ENCODE measurements around the gene TBCK.
"Not testable (repeated sequence)": the region's sequence is repeated elsewhere in the genome, so short reads cannot be mapped to it uniquely, and the experiment has no call there.

The TBCK gene

GRCh38 chr4:106321168-106321567 lies 5.2 kb upstream of the TBCK start:
- not testable (repeated sequence) for DNase-seq

DNA sequence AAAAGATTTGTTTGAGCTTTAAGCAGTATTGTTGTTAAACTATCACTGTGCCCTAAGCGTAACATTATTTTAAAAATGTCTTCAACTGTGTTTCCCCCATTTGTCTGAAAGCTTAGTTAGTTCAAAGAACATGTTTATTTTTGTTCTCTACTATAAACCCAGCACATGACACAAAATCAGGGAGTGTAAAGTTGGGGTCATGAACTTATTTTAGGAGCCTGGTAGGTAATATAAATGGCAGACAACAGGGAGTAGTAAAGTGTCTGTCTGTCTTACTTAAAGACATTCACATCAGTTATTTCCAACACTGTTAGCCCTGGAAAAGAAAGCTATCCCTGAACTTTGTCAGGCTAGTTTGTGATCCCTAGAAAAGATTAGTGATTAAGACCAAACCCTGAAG lies 4.2 kb upstream of the TBCK start:
- DNase-seq = no peak

DNA sequence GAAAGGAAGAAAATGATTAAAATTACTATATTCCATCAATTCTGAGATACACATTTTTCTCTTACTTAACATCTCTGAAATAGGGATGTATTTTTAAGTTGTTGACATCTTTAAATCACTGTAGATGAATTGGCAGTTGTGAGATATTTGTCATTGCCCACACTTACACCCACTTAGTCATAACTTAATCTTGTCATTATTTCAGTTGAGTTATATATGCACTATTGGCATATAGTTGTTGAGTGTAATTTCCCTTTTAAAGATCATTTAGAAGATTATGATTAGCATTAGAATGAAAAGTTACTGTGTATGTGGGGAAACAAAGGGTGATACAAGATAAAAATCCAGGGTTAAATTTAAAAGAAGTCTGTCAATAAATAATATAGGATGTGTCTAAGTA lies 2.5 kb upstream of the TBCK start:
- no peak for DNase-seq

DNA sequence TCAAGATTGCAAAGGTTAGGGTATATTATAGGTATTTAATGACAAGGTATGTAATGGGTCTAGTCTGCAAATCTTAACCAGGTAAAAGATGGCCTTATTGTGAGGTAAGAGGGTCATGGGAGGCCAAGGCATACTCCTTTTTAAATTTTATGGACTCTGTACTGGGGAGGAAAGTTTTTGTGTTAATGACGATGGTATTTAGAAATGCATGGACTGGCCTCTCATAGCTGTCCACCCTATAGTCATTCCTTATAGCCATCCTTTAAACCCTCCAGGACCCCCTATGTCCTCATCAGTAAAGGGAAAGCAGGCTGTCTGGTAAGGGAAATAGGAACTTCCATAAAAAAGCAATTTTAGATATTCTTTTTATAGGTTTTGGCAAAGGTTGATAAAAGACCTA lies 1.8 kb upstream of the TBCK start:
- DNase-seq = no peak

- no peak for DNase-seq
Observed at GRCh38 chr4:106316773-106317409, 882 bp upstream of the TBCK start.

GRCh38 chr4:106315476-106315967 lies 487 bp downstream of the TBCK start:
- no peak for DNase-seq

DNA sequence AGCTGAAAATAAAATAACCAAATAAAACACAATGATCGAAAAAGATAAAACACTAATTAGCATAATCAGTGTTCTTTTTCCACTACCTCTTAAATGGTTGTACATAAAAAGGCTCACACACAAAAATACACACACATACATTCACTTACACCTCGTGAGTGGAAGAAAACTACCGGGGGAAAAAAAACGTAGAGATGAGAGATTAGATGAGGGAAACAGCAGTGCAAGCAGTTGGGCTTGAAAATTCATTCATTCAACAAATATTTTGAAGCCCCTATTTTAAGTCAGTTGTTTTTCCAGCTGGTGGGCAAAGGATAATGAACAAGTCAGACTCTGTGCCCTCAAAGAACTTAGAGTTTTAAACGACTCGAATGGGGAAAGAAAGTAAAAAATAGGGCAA lies 1.0 kb downstream of the TBCK start:
- no peak for DNase-seq

DNA sequence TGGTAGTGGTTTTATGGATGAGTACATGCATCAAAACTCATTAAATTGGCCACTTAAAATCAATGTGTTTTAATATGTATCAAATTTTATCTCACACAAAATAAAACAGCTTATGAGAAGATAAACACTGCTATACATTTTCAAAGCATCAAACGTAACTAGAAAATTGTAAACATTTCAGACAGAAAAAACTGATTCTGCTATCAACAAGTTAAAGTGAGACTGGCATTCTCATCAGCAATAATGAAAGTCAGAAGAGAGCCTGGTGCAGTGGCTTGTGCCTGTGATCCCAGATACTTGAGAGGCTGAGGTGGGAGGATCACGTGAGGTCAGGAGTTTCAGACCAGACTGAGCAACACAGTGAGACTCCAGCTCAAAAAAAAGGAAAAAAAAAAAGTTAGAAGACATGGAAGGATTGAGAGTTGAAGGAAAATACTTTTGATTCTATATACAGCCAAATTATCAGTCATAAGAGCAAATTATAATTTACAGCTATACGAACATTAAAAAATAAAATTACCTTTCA lies 2.9 kb downstream of the TBCK start:
- DNase-seq = no peak

- no peak for DNase-seq
Observed at GRCh38 chr4:106312377-106312776, 3.6 kb downstream of the TBCK start.

DNA sequence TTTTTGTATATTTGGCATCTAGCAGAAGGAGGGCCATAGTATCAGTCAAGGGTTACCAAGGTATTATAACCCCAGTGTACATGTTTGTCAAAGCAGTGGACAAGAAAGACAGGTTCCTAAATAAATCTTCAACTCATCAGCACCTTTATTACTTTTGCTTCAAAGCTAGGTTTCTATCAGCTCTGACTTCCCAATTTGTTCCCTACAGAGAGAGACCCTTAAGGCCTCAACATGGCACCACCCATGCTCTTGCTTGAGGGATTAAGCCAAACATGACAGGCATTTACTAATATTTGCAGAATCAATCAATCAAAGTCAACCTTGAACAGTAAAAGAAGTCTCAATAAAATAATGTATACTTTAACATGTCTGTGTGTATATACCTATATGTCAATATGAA lies 9.4 kb downstream of the TBCK start:
- DNase-seq = no peak

DNA sequence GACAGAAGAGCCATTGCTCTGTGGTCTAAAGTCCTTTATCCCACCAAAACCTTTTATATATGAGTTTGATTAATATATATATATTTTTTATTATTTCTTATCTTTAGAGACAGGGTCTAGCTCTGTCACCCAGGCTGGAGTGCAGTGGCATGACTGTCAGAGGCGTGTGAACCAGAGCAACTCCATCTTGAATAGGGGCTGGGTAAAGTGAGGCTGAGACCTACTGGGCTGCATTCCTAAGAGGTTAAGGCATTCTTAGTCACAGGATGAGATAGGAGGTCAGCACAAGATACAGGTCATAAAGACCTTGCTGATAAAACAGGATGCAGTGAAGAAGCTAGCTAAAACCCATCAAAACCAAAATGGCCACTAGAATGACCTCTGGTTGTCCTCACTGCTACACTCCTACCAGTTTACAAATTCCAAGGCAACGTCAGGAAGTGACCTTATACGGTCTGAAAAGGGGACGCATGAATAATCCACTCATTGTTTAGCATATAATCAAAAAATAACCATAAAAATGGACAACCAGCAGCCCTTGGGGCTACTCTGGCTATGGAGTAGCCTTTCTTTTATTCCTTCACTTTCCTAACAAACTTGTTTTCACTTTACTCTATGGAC lies 10.5 kb downstream of the TBCK start:
- DNase-seq = no peak

- DNase-seq = no peak
Observed at GRCh38 chr4:106304632-106305031, 11.4 kb downstream of the TBCK start.

DNA sequence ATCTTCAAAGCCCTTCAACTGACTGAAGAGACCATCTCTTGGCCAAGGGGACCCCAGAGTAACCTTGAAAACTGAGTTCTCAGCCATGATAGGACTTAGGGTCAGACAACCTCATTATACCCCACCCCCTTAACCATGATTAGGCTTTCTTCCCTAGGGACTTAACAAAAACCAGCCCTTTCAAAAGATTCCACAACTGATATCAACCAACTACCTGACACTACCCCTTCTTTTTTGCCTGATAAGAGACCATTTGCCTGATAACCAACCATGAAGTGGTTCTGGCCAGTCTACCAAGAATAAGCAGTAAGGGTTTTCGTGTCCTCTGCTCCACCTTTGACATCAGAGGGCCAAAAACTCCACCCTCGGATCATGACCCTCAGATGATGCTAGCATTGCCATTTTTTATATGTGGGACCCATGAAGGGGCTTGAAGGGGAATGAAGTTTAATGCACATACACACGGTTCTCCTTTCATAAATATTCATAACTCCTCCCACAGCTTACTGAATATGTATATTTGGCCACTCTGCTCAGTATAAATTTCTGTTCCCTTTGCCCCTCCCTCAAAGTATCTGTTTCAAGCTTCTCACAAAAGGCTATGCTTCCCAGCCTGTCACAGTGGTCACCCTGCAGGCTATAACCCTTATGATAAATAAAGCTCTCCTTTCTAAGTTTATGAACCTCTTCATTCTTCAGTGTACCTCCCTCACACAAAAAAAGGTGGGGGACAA lies 12.3 kb downstream of the TBCK start:
- no peak for DNase-seq

DNA sequence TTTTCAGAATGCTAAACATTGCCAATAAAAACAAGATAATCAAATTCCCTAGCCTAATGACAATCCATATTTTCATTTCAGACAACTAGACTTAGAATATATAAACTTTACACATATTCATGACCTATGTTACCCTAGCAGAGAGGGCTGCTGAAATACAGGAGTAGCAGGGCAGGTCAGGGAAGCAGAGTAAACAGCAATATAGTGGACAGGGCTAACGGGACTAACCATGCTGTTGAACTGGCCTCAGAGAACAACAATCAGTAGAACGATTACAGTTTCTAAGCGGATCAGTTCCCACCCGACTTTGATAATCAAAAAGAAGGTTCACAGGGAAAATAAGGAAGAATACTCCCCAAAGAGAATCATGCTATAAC lies 14.0 kb downstream of the TBCK start:
- DNase-seq = no peak

DNA sequence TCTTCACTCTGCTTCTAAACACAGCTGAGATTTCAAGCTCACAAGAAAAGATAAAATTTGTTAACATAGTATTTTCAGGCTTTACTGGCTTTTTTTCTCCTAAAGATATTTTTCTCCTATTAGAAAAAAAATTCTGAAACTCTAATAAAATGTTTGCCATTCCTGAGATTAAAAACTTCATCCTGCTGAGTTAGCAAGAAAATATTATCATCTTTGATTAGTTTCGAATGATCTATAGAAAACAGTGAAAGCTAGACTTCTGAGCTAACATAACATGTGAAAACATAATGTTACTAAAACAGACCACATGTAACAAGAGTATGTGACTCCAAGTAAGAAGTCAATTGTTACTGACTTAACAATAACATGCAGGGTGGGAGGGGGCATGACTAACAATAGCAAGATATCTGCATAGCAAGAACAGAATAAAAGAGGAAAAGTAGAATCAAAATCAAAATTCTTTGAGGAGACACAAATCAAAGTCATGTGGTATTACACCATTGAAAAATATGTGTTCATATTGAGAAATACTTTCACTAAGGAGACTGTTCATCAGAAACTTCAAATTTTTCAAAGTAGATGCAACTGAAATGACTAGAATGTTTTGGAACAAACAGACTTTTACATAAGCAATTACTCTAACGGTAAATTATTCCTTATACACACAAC lies 14.5 kb downstream of the TBCK start:
- no peak for DNase-seq

DNA sequence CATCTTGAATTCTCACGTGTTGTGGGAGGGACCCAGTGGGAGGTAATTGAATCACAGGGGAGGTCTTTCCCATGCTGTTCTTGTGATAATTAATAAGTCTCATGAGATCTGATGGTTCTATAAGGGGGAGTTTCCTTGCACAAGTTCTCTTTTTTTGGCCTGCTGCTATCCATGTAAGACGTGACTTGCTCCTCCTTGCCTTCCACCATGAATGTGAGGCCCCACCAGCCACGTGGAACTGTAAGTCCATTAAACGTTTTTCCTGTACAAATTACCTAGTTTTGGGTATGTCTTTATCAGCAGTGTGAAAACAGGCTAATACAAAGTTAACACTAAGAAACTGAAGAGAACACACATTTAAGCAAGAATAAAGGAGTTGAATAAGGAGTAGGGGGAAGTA lies 16.0 kb downstream of the TBCK start:
- DNase-seq = no peak

- no peak for DNase-seq
Observed at GRCh38 chr4:106297245-106298035, 18.6 kb downstream of the TBCK start.

- no peak for DNase-seq
Observed at GRCh38 chr4:106294062-106294461, 21.9 kb downstream of the TBCK start.

GRCh38 chr4:106291678-106292077 lies 24.3 kb downstream of the TBCK start:
- no peak for DNase-seq

DNA sequence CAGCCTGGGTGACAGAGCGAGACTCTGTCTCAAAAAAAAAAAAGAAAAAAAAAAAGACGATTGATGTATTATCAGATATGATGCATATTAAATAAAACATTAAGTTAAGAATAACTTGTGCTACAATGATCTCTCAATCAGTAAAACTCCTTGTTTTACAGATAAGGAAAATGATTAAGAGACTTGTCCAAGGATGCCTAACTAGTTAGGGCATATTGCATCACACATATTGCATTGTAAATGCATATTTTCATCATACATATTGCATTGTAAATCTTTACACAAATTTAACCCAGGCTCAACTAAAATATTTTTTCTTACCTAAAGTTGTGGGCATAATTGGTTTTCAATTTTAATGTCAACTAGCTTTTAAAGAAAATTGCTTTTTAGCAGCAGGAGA lies 26.3 kb downstream of the TBCK start:
- DNase-seq = no peak

- DNase-seq = peak; percentile 3
Observed at GRCh38 chr4:106287353-106287969, 28.5 kb downstream of the TBCK start.

GRCh38 chr4:106286611-106287010 lies 29.4 kb downstream of the TBCK start:
- no peak for DNase-seq
